ENCODE results near the gene MYH11. TPM values are rescaled to one million over a fixed set of nuclear protein-coding genes. Genes with fewer than 3 reads are reported as not detected.

Gene MYH11
- total RNA-seq, 4 donors from 2014 or later, result 5.6 to 57.7 (median 20.4) TPM

GRCh38 chr16:15799851-15800495 is 56.9 kb downstream of the MYH11 start:
- no peaks in the 10 kb centered on the region for H3K4me1 ChIP-seq
- no peak overlapping the region for H3K27ac ChIP-seq
- H3K27me3 ChIP-seq, result no peaks in the 10 kb centered on the region
- DNase-seq (no peak), ATAC-seq (no peak)
- no peaks in the 10 kb centered on the region for H3K36me3 ChIP-seq
- H3K9me3 ChIP-seq, result peaks cover 0 to 8% (median 0%) of the 10 kb centered on the region in 3 donors
- intact Hi-C loops (cut with DNase I; ENCODE audit: low total_unique reads), result no loop called here
- H3K4me3 ChIP-seq, result no peak overlapping the region
- in situ Hi-C loops (cut with MboI; ENCODE audit: low sequenced_read_pairs in 4 of 4), result no loop called here
- no peak for TF ChIP-seq POLR2A (IDR thresholded peaks at IDR 0.05)
- TF ChIP-seq CTCF (IDR thresholded peaks at IDR 0.05 in 4 of 5, conservative IDR thresholded peaks at IDR 0.05 in 1 of 5), result no peak

- Histone ChIP-seq H3K4me1 (no peaks in the 10 kb centered on the region), H3K27me3 (no peaks in the 10 kb centered on the region), H3K4me3 (no peak overlapping the region), H3K27ac (no peak overlapping the region), H3K36me3 (no peaks in the 10 kb centered on the region), H3K9me3 (peaks cover 0 to 8% (median 0%) of the 10 kb centered on the region in 3 donors)
- no peak for ATAC-seq
- in situ Hi-C loops (cut with MboI; ENCODE audit: low sequenced_read_pairs in 4 of 4) (no loop called here), intact Hi-C loops (cut with DNase I; ENCODE audit: low total_unique reads) (no loop called here)
- no peak for DNase-seq
- TF ChIP-seq POLR2A (IDR thresholded peaks at IDR 0.05), result no peak
- no peak for TF ChIP-seq CTCF (IDR thresholded peaks at IDR 0.05 in 4 of 5, conservative IDR thresholded peaks at IDR 0.05 in 1 of 5)
Observed at GRCh38 chr16:15798671-15799070, 58.2 kb downstream of the MYH11 start.

GRCh38 chr16:15796885-15797284 is 59.9 kb downstream of the MYH11 start:
- TF ChIP-seq CTCF (IDR thresholded peaks at IDR 0.05 in 4 of 5, conservative IDR thresholded peaks at IDR 0.05 in 1 of 5) (no peak), POLR2A (IDR thresholded peaks at IDR 0.05) (no peak)
- DNase-seq, result no peak

GRCh38 chr16:15795615-15796014 is 61.2 kb downstream of the MYH11 start:
- Histone ChIP-seq H3K4me1 (no peaks in the 10 kb centered on the region), H3K27ac (no peak overlapping the region)

More at GRCh38 chr16:15796885-15797284, 59.9 kb downstream of the MYH11 start:
- Histone ChIP-seq H3K4me1 (no peaks in the 10 kb centered on the region), H3K9me3 (peaks cover 0 to 8% (median 0%) of the 10 kb centered on the region in 3 donors), H3K36me3 (no peaks in the 10 kb centered on the region), H3K27ac (no peak overlapping the region), H3K27me3 (no peaks in the 10 kb centered on the region), H3K4me3 (no peak overlapping the region)
- in situ Hi-C loops (cut with MboI; ENCODE audit: low sequenced_read_pairs in 4 of 4), result no loop called here
- no peak for ATAC-seq
- intact Hi-C loops (cut with DNase I; ENCODE audit: low total_unique reads), result no loop called here

More at GRCh38 chr16:15795615-15796014, 61.2 kb downstream of the MYH11 start:
- no peaks in the 10 kb centered on the region for H3K36me3 ChIP-seq
- in situ Hi-C loops (cut with MboI; ENCODE audit: low sequenced_read_pairs in 4 of 4) (no loop called here), intact Hi-C loops (cut with DNase I; ENCODE audit: low total_unique reads) (no loop called here)
- ATAC-seq (no peak), DNase-seq (no peak)
- no peak for TF ChIP-seq POLR2A (IDR thresholded peaks at IDR 0.05)
- TF ChIP-seq CTCF (IDR thresholded peaks at IDR 0.05 in 4 of 5, conservative IDR thresholded peaks at IDR 0.05 in 1 of 5), result no peak
- no peak overlapping the region for H3K4me3 ChIP-seq
- H3K9me3 ChIP-seq, result peaks cover 0 to 8% (median 0%) of the 10 kb centered on the region in 3 donors
- H3K27me3 ChIP-seq, result no peaks in the 10 kb centered on the region

All from gastrocnemius medialis (tissue), 4 donors.